Esophagus (tissue), 2 donors: ENCODE measurements around the gene ZNF382. TPM values are rescaled to one million over a fixed set of nuclear protein-coding genes. Genes with fewer than 3 reads are reported as not detected.
A peak's percentile ranks its signal among the peaks of the same experiment; 100 is the strongest.

Source experiments
- H3K27ac ChIP-seq, 2 donors: one replicate each; pipeline ENCODE4 v1.5.1; 2013; ENCODE audit warnings: low read depth in 2 of 2, mild to moderate bottlenecking in 2 of 2, inconsistent platforms in 1 of 2, low read length in 1 of 2, moderate library complexity in 1 of 2
- H3K27me3 ChIP-seq, 2 donors: one replicate each; pipeline ENCODE4 v1.6.1; 2013; ENCODE audit warnings: low read length in 2 of 2, control low read depth in 1 of 2, mild to moderate bottlenecking in 1 of 2; ENCODE audit not compliant: insufficient read depth in 2 of 2, control insufficient read depth in 1 of 2
- H3K36me3 ChIP-seq, 2 donors: one replicate each; pipeline ENCODE4 v1.6.1; 2013; ENCODE audit warnings: low read length in 1 of 2; ENCODE audit not compliant: control insufficient read depth in 2 of 2, insufficient read depth in 2 of 2
- H3K4me1 ChIP-seq, 2 donors: one replicate each; pipeline ENCODE4 v1.6.1; 2013; ENCODE audit warnings: low read length in 1 of 2; ENCODE audit not compliant: control insufficient read depth in 2 of 2, insufficient read depth in 2 of 2
- H3K4me3 ChIP-seq, 2 donors: one replicate each; pipeline ENCODE4 v1.5.1; 2013; ENCODE audit warnings: low read length in 2 of 2, mild to moderate bottlenecking in 2 of 2, low read depth in 1 of 2, moderate library complexity in 1 of 2
- H3K9me3 ChIP-seq, 2 donors: one replicate each; pipeline ENCODE4 v1.6.1; 2013; ENCODE audit warnings: mild to moderate bottlenecking in 2 of 2, low read depth in 1 of 2, low read length in 1 of 2, moderate library complexity in 1 of 2; ENCODE audit not compliant: control insufficient read depth in 2 of 2, insufficient read depth in 1 of 2
- WGBS, 2 donors: extraction: QIAGEN DNeasy Blood & Tissue Kit; methylation state at CpG; one replicate each; pipeline ENCODE4 v1.1.7; 2013; 5-methylcytosine and 5-hydroxymethylcytosine counted together
- polyA plus RNA-seq, 2 donors: library from polyadenylated mRNA; stranded (reverse); fragments of 200-250 nt; gene quantifications; one replicate each; pipeline ENCODE4 v1.2.3, GENCODE V29; 2013
- donor health status: healthy with polysubstance abuse.
- donor health status: Bipolar disorder and iron deficiency.

ZNF382 gene
- under 1 TPM; 0.53 to 0.71 TPM for polyA plus RNA-seq

DNA sequence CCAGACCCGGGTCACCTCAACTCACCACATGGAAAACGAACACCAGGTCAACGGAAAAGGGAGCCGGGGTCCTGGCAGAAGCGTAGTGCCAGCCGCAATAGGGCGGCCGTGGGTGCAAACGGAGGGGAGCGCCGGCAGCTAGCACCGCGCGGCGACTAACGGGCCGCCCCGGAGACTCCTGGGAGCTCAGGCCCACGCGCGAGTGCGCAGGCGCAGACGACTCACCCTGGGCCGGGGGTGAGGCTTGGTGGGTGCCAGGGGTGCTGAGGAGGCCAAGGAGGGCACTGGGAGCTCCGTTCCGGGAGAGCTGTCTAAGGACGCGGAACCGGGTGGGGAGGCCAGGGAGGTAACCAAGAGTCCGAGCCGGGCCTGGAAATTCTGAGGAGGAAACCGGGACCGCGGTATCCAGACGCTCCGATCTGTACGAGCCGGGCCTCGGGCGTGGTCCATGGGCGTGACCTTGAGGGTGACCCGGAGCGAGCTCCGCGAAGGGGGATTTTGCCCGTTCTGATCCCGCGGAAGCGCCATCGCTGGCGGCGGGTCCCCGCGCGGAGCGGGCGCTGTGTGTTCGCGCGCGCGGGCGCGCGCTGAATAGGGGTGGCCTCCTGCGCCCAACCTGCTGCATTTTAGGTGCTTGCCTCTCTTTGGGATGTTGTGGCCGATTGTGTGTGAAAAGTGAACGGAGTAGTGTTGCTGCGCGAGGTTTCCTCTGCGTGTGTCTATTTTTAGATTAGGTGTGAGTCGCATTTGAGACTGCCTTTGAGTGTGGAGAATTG is at the start of gene ZNF382:
Gene ZNF382, plus strand, starts transcription at position 213 of the 776 bp plus-strand sequence. CDS start 4,602 bp downstream, outside the sequence.
- no peaks in the 10 kb centered on the region for H3K4me1 ChIP-seq
- H3K9me3 ChIP-seq: no peaks in the 10 kb centered on the region
- no peaks in the 10 kb centered on the region for H3K27me3 ChIP-seq
- peak within 1 kb of the TSS; percentile 77 to 80 for H3K27ac ChIP-seq
- peak within 1 kb of the TSS; percentile 62 to 87 for H3K4me3 ChIP-seq
- H3K36me3 ChIP-seq: no peaks in the 10 kb centered on the region
- 1 to 3% methylated on average over 71 to 73 of the region's 73 CpGs for WGBS, 2 donors

- no peak overlapping the region for H3K4me3 ChIP-seq
- H3K27me3 ChIP-seq: no peaks in the 10 kb centered on the region
- H3K27ac ChIP-seq: no peak overlapping the region
- no peaks in the 10 kb centered on the region for H3K4me1 ChIP-seq
- H3K9me3 ChIP-seq: peaks cover 12 to 20% of the 10 kb centered on the region in 2 donors
- 96% methylated on average over 1 of the region's 1 CpG for WGBS, 2 donors
- peaks cover 4 to 9% of the 10 kb centered on the region in 2 donors for H3K36me3 ChIP-seq
These were observed 40.7 kb upstream of the ZNF382 start for GRCh38 chr19:36564391-36564790.

DNA sequence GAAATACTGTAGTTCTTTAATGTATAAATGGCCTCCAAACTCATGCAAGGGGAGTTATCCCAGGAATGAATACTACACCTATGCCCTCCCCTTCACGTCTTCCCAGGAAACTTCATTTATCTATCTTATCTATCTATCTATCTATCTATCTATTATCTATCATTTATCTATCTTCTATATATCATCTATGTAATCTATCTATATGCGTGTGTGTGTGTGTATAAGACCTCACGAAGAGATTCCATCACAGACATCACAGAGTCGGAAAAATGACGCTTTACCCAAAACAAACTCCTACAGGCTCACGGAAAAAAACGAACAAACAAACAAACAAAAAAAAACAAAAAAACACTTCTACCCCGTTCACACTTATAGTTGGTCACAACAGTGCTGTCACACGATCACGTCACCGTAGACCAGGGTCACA is 32.5 kb upstream of the ZNF382 start:
- Histone ChIP-seq H3K27ac (peak overlapping the region; percentile 88 to 94), H3K36me3 (peaks cover 2 to 3% of the 10 kb centered on the region in 2 donors), H3K4me3 (peak overlapping the region; percentile 80 to 100), H3K9me3 (no peaks in the 10 kb centered on the region), H3K4me1 (peaks cover 0 to 2% of the 10 kb centered on the region in 2 donors), H3K27me3 (no peaks in the 10 kb centered on the region)
- WGBS, 2 donors: 1 to 2% methylated on average over 11 of the region's 11 CpGs

DNA sequence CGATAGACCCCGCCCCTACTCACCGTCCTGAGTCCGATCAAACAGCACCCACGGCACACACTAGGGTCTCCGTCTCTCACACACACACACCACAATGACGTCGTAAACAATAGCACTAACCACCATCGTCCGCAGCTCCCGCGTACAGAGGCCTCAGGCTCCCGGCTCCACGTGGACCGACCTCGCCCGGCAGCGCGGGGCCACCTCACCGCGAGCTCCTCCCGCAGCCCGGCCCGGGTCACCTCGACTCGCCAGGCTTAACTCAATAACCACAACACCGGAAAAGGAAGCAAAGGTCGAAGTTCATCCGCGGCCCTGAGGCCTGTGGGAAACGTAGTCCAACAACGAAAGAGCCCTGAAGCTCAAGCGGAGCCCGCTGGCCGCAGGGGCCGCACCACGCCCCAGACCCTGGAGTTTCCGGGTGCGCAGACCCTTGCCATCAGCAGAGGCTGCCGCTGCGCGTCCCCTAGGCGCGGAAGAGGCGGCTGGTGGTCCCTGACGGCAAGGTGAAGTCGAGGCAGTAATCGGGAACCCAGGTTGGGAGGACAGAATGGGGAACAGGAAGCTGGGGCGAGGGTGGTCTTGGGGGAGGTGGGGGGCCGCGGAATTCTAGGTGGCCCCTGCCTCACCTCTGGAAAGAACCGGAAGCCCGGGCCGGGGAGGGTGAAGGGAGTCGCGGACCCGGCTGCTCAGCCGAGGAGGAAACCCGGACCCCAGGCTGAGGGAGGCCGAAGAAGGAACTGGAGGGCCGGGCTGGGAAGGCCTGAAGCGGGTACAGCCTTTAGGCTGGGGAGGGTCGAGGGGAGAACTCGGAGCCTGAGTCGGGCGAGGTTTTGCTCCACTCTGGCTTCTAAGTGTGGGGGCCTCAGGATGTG is 31.9 kb upstream of the ZNF382 start, which contains the start of gene ZNF529:
Gene ZNF529, minus strand, starts transcription at position 273 of the 875 bp plus-strand sequence. CDS start 946 bp downstream, outside the sequence.
- Histone ChIP-seq H3K36me3 (peaks cover 2 to 3% of the 10 kb centered on the region in 2 donors), H3K9me3 (no peaks in the 10 kb centered on the region), H3K4me3 (peak within 1 kb of the TSS; percentile 80 to 100), H3K27me3 (no peaks in the 10 kb centered on the region), H3K27ac (peak within 1 kb of the TSS; percentile 88 to 94), H3K4me1 (peaks cover 0 to 2% of the 10 kb centered on the region in 2 donors)
- 0% methylated on average over 66 of the region's 66 CpGs for WGBS, 2 donors

DNA sequence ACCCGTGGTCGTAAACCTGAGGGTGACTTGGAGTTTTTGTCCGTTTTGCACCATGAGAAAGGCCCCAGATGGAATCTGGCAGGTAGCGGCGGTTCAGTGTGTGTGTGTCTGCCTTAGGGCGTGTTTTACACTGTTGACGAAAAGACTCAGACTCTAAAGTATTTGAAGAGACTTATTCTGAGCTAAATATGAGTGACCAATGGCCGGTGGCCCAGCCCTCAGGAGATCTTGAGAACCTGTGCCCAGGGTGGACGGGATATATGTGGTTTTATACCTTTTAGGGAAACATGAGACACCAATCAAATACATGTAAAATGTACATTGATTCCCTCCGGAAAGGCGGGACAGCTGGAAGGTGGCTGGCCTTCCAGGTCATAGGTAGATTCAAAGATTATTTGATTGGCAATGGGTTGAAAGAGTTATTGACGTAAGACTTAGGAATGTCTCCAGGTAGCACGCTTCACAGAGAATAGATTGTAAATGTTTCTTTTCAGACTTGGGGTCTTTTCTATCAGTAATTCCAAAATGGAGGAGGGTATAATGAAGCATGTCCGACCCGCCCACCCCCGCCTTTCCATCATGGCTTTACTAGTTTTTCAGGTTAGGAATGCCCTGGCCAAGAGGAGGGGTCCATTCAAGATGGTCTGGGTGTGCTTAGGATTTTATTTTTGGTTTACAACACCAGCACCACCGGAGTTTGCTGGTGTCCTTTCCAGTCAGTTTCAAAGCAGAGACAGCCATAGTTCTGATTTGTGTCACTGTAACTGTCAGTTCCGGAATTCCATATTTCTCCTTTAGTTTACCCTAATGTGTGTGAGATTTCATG is 31.0 kb upstream of the ZNF382 start:
- H3K9me3 ChIP-seq: peaks cover 0 to 5% of the 10 kb centered on the region in 2 donors
- peak overlapping the region; percentile 88 to 94 for H3K27ac ChIP-seq
- H3K4me1 ChIP-seq: peaks cover 0 to 2% of the 10 kb centered on the region in 2 donors
- H3K36me3 ChIP-seq: peaks cover 2 to 8% of the 10 kb centered on the region in 2 donors
- H3K4me3 ChIP-seq: peak overlapping the region; percentile 80 to 100
- no peaks in the 10 kb centered on the region for H3K27me3 ChIP-seq
- WGBS, 2 donors: 21 to 23% methylated on average over 18 of the region's 18 CpGs

DNA sequence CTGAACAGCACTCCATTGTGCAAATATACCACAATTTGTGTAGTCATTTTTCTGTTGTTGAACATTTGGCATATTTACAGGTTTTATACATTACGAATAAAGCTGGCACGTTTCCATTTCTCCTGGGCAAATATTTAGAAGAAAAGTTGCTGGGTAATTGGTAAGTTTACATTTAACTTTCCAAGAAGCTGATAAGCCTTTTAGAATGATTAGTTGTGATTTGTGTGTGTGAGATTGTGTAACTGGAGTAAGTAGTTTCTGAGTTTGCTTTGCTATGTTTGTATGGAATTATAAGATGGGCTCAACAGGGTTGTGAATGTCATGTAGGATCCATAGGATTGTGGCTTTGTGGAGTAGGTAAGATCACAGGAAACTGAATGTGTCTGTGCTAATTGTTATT is 30.4 kb upstream of the ZNF382 start:
- H3K27me3 ChIP-seq: no peaks in the 10 kb centered on the region
- H3K36me3 ChIP-seq: peaks cover 4 to 8% of the 10 kb centered on the region in 2 donors
- H3K4me1 ChIP-seq: peaks cover 0 to 2% of the 10 kb centered on the region in 2 donors
- 45 to 50% methylated on average over 2 of the region's 2 CpGs for whole genome bisulfite sequencing, 2 donors
- no peak overlapping the region for H3K27ac ChIP-seq
- H3K9me3 ChIP-seq: peaks cover 0 to 5% of the 10 kb centered on the region in 2 donors
- H3K4me3 ChIP-seq: peak overlapping the region in 1 of 2 donors; percentile 80

GRCh38 chr19:36577271-36577996 is 27.7 kb upstream of the ZNF382 start:
- Histone ChIP-seq H3K4me3 (no peak overlapping the region), H3K27me3 (no peaks in the 10 kb centered on the region), H3K9me3 (peaks cover 0 to 7% of the 10 kb centered on the region in 2 donors), H3K27ac (no peak overlapping the region), H3K36me3 (peaks cover 4 to 10% of the 10 kb centered on the region in 2 donors), H3K4me1 (peaks cover 0 to 2% of the 10 kb centered on the region in 2 donors)
- 93 to 94% methylated on average over 3 of the region's 3 CpGs for WGBS, 2 donors

GRCh38 chr19:36579255-36579654 is 25.9 kb upstream of the ZNF382 start:
- Histone ChIP-seq H3K27me3 (no peaks in the 10 kb centered on the region), H3K36me3 (peaks cover 4 to 10% of the 10 kb centered on the region in 2 donors), H3K4me3 (no peak overlapping the region), H3K9me3 (peaks cover 0 to 7% of the 10 kb centered on the region in 2 donors), H3K4me1 (peaks cover 0 to 2% of the 10 kb centered on the region in 2 donors), H3K27ac (no peak overlapping the region)
